ENCODE measurements around the gene SLC8A2.
A peak's percentile ranks its signal among the peaks of the same experiment; 100 is the strongest.
"Not testable (repeated sequence)": the region's sequence is repeated elsewhere in the genome, so short reads cannot be mapped to it uniquely, and the experiment has no call there.

Gene SLC8A2

GRCh38 chr19:47389150-47389556, 82.5 kb downstream of the SLC8A2 start:
- H3K36me3 ChIP-seq (ENCODE audit: control insufficient read depth, insufficient read depth, low read length), result no peaks in the 10 kb centered on the region
- H3K18ac ChIP-seq (ENCODE audit: low read length), result no peak overlapping the region
- peaks cover 2% of the 10 kb centered on the region for H3K4me1 ChIP-seq (ENCODE audit: control insufficient read depth, low read depth, low read length)
- H3K27me3 ChIP-seq (ENCODE audit: insufficient read depth, low read length, poor library complexity), result no peaks in the 10 kb centered on the region
- no peak overlapping the region for H2AK5ac ChIP-seq (ENCODE audit: low read length)
- no peaks in the 10 kb centered on the region for H3K79me1 ChIP-seq (ENCODE audit: low read length)
- no peak overlapping the region for H3K4ac ChIP-seq (ENCODE audit: low read depth, low read length)
- no peak overlapping the region for H2BK5ac ChIP-seq (ENCODE audit: low read length)
- WGBS (ENCODE audit: extremely low coverage, insufficient coverage, low lambda C conversion rate), result no CpG with 5 or more reads among the region's 9 CpGs
- H3K79me2 ChIP-seq (ENCODE audit: control insufficient read depth, insufficient read depth, low read length), result no peaks in the 10 kb centered on the region
- peak overlapping the region; percentile 17 for H3K56ac ChIP-seq (ENCODE audit: low read length)
- H3K4me2 ChIP-seq (ENCODE audit: low read length), result no peak overlapping the region
- DNase-seq, result no peak
- no peak overlapping the region for H3K4me3 ChIP-seq (ENCODE audit: low read length)
- H3K23ac ChIP-seq (ENCODE audit: low read length), result no peak overlapping the region
- H4K5ac ChIP-seq (ENCODE audit: low read length), result no peak overlapping the region
- no peak overlapping the region for H2BK120ac ChIP-seq (ENCODE audit: low read depth, low read length)
- no peak overlapping the region for H2BK15ac ChIP-seq (replicated peaks; ENCODE audit: low read depth)
- H3K27ac ChIP-seq (ENCODE audit: low read depth, low read length), result no peak overlapping the region
- H4K8ac ChIP-seq (ENCODE audit: low read depth, low read length), result no peak overlapping the region
- no peak overlapping the region for H3K9ac ChIP-seq (ENCODE audit: low read length)

GRCh38 chr19:47388721-47389120, 83.0 kb downstream of the SLC8A2 start:
- H3K4me2 ChIP-seq (ENCODE audit: low read length); H3K9ac ChIP-seq (ENCODE audit: low read length); DNase-seq; H3K27me3 ChIP-seq (ENCODE audit: insufficient read depth, low read length, poor library complexity); H2AK5ac ChIP-seq (ENCODE audit: low read length); H3K27ac ChIP-seq (ENCODE audit: low read depth, low read length); H3K18ac ChIP-seq (ENCODE audit: low read length); H4K5ac ChIP-seq (ENCODE audit: low read length); H3K4me3 ChIP-seq (ENCODE audit: low read length); H2BK15ac ChIP-seq (replicated peaks; ENCODE audit: low read depth); H3K56ac ChIP-seq (ENCODE audit: low read length); H2BK5ac ChIP-seq (ENCODE audit: low read length); H3K79me1 ChIP-seq (ENCODE audit: low read length); H3K79me2 ChIP-seq (ENCODE audit: control insufficient read depth, insufficient read depth, low read length); H3K23ac ChIP-seq (ENCODE audit: low read length); H3K36me3 ChIP-seq (ENCODE audit: control insufficient read depth, insufficient read depth, low read length); H2BK120ac ChIP-seq (ENCODE audit: low read depth, low read length); H4K8ac ChIP-seq (ENCODE audit: low read depth, low read length); H3K4me1 ChIP-seq (ENCODE audit: control insufficient read depth, low read depth, low read length); H3K4ac ChIP-seq (ENCODE audit: low read depth, low read length): not testable (repeated sequence)
- WGBS (ENCODE audit: extremely low coverage, insufficient coverage, low lambda C conversion rate), result no CpG with 5 or more reads among the region's 5 CpGs

- H3K36me3 ChIP-seq (ENCODE audit: control insufficient read depth, insufficient read depth, low read length); H2AK5ac ChIP-seq (ENCODE audit: low read length); H3K9ac ChIP-seq (ENCODE audit: low read length); H3K18ac ChIP-seq (ENCODE audit: low read length); H2BK15ac ChIP-seq (replicated peaks; ENCODE audit: low read depth); H3K23ac ChIP-seq (ENCODE audit: low read length); H3K79me2 ChIP-seq (ENCODE audit: control insufficient read depth, insufficient read depth, low read length); H2BK5ac ChIP-seq (ENCODE audit: low read length); H3K4me2 ChIP-seq (ENCODE audit: low read length); H3K79me1 ChIP-seq (ENCODE audit: low read length); H3K56ac ChIP-seq (ENCODE audit: low read length); H3K27me3 ChIP-seq (ENCODE audit: insufficient read depth, low read length, poor library complexity); H4K8ac ChIP-seq (ENCODE audit: low read depth, low read length); H3K27ac ChIP-seq (ENCODE audit: low read depth, low read length); DNase-seq; H3K4me3 ChIP-seq (ENCODE audit: low read length); H3K4ac ChIP-seq (ENCODE audit: low read depth, low read length); H4K5ac ChIP-seq (ENCODE audit: low read length); H2BK120ac ChIP-seq (ENCODE audit: low read depth, low read length); H3K4me1 ChIP-seq (ENCODE audit: control insufficient read depth, low read depth, low read length): not testable (repeated sequence)
- WGBS (ENCODE audit: extremely low coverage, insufficient coverage, low lambda C conversion rate), result no CpG with 5 or more reads among the region's 3 CpGs
Measured at GRCh38 chr19:47387623-47388022, 84.1 kb downstream of the SLC8A2 start.

- DNase-seq; H3K4ac ChIP-seq (ENCODE audit: low read depth, low read length); H3K27me3 ChIP-seq (ENCODE audit: insufficient read depth, low read length, poor library complexity); H3K36me3 ChIP-seq (ENCODE audit: control insufficient read depth, insufficient read depth, low read length); H3K79me2 ChIP-seq (ENCODE audit: control insufficient read depth, insufficient read depth, low read length); H3K9ac ChIP-seq (ENCODE audit: low read length); H3K56ac ChIP-seq (ENCODE audit: low read length); H3K4me1 ChIP-seq (ENCODE audit: control insufficient read depth, low read depth, low read length); H3K18ac ChIP-seq (ENCODE audit: low read length); H4K5ac ChIP-seq (ENCODE audit: low read length); H2BK5ac ChIP-seq (ENCODE audit: low read length); H2BK120ac ChIP-seq (ENCODE audit: low read depth, low read length); H4K8ac ChIP-seq (ENCODE audit: low read depth, low read length); H3K27ac ChIP-seq (ENCODE audit: low read depth, low read length); H2BK15ac ChIP-seq (replicated peaks; ENCODE audit: low read depth); H3K4me3 ChIP-seq (ENCODE audit: low read length); H3K4me2 ChIP-seq (ENCODE audit: low read length); H3K79me1 ChIP-seq (ENCODE audit: low read length); H3K23ac ChIP-seq (ENCODE audit: low read length); H2AK5ac ChIP-seq (ENCODE audit: low read length): not testable (repeated sequence)
- no CpG with 5 or more reads among the region's 12 CpGs for WGBS (ENCODE audit: extremely low coverage, insufficient coverage, low lambda C conversion rate)
Measured at GRCh38 chr19:47386582-47386981, 85.1 kb downstream of the SLC8A2 start.

- WGBS (ENCODE audit: extremely low coverage, insufficient coverage, low lambda C conversion rate), result no CpG with 5 or more reads among the region's 4 CpGs
- not testable (repeated sequence) for H2AK5ac ChIP-seq (ENCODE audit: low read length); H4K5ac ChIP-seq (ENCODE audit: low read length); H3K18ac ChIP-seq (ENCODE audit: low read length); H2BK15ac ChIP-seq (replicated peaks; ENCODE audit: low read depth); H3K27ac ChIP-seq (ENCODE audit: low read depth, low read length); H3K27me3 ChIP-seq (ENCODE audit: insufficient read depth, low read length, poor library complexity); H2BK5ac ChIP-seq (ENCODE audit: low read length); H3K79me1 ChIP-seq (ENCODE audit: low read length); H4K8ac ChIP-seq (ENCODE audit: low read depth, low read length); H3K4me2 ChIP-seq (ENCODE audit: low read length); H3K9ac ChIP-seq (ENCODE audit: low read length); H3K79me2 ChIP-seq (ENCODE audit: control insufficient read depth, insufficient read depth, low read length); H3K4me1 ChIP-seq (ENCODE audit: control insufficient read depth, low read depth, low read length); H3K23ac ChIP-seq (ENCODE audit: low read length); DNase-seq; H3K36me3 ChIP-seq (ENCODE audit: control insufficient read depth, insufficient read depth, low read length); H2BK120ac ChIP-seq (ENCODE audit: low read depth, low read length); H3K4me3 ChIP-seq (ENCODE audit: low read length); H3K4ac ChIP-seq (ENCODE audit: low read depth, low read length); H3K56ac ChIP-seq (ENCODE audit: low read length)
Measured at GRCh38 chr19:47384533-47384932, 87.2 kb downstream of the SLC8A2 start.

- not testable (repeated sequence) for H4K8ac ChIP-seq (ENCODE audit: low read depth, low read length); DNase-seq; H3K18ac ChIP-seq (ENCODE audit: low read length); H3K79me1 ChIP-seq (ENCODE audit: low read length); H3K4me1 ChIP-seq (ENCODE audit: control insufficient read depth, low read depth, low read length); H3K36me3 ChIP-seq (ENCODE audit: control insufficient read depth, insufficient read depth, low read length); H3K4me3 ChIP-seq (ENCODE audit: low read length); H3K56ac ChIP-seq (ENCODE audit: low read length); H3K4me2 ChIP-seq (ENCODE audit: low read length); H3K79me2 ChIP-seq (ENCODE audit: control insufficient read depth, insufficient read depth, low read length); H2AK5ac ChIP-seq (ENCODE audit: low read length); H3K9ac ChIP-seq (ENCODE audit: low read length); H3K4ac ChIP-seq (ENCODE audit: low read depth, low read length); H2BK5ac ChIP-seq (ENCODE audit: low read length); H3K23ac ChIP-seq (ENCODE audit: low read length); H2BK15ac ChIP-seq (replicated peaks; ENCODE audit: low read depth); H3K27ac ChIP-seq (ENCODE audit: low read depth, low read length); H2BK120ac ChIP-seq (ENCODE audit: low read depth, low read length); H3K27me3 ChIP-seq (ENCODE audit: insufficient read depth, low read length, poor library complexity); H4K5ac ChIP-seq (ENCODE audit: low read length)
- no CpG with 5 or more reads among the region's 5 CpGs for WGBS (ENCODE audit: extremely low coverage, insufficient coverage, low lambda C conversion rate)
Measured at GRCh38 chr19:47383890-47384289, 87.8 kb downstream of the SLC8A2 start.
